A549 (cell line): ENCODE measurements around the gene RUSC1. TPM values are rescaled to one million over a fixed set of nuclear protein-coding genes. Genes with fewer than 3 reads are reported as not detected.
A peak's percentile ranks its signal among the peaks of the same experiment; 100 is the strongest.

ENCODE experiments used
- ATAC-seq, 2 experiments: fragments of 200-7000 bp in 1 of 2; fragments of >200 bp in 1 of 2; cut with Nextera tagmentation in 1 of 2; cut with Tn5 transposase in 1 of 2; 3 replicates each; pipeline versions ENCODE4 v1.8.0 to v1.9.1; 2018 to 2020; ENCODE audit warnings: mild to moderate bottlenecking in 1 of 2, moderate library complexity in 1 of 2
- CTCF ChIA-PET: fragments of 300-600 bp; sonication (Branson Sonifier 250); formaldehyde crosslinking; extraction: SDS; loops from one replicate; lab custom pipeline; 2021; ENCODE audit warnings: antibody characterized with exemption, inconsistent platforms; lab: Yijun Ruan, JAX
- POLR2A ChIA-PET: fragments of 350-600 bp; formaldehyde crosslinking; extraction: SDS; loops from one replicate; lab custom pipeline; 2021; ENCODE audit warnings: antibody characterized with exemption, inconsistent platforms; lab: Yijun Ruan, JAX
- DNase-seq, 2 experiments: peaks; one replicate each; pipeline versions ENCODE4 v3.0.0 to v3.0.0-alpha.2; 2011 to 2016; ENCODE audit warnings: low read depth in 1 of 2, low spot score in 1 of 2
- FAIRE-seq: peaks from 2 replicates; lab custom pipeline; 2011; peaks lifted over from hg19 to GRCh38; lab: Jason Lieb, UNC
- H3K27ac ChIP-seq, 2 experiments: fragments of >200 bp; sonication (Bioruptor Twin); formaldehyde crosslinking; 3 replicates each; pipeline ENCODE4 v1.5.1; 2016 to 2017
- H3K4me1 ChIP-seq: fragments of >200 bp; sonication (Bioruptor Twin); formaldehyde crosslinking; 3 replicates; pipeline ENCODE4 v1.6.1; 2016
- H3K4me2 ChIP-seq: fragments of >200 bp; sonication (Bioruptor Twin); formaldehyde crosslinking; 3 replicates; pipeline ENCODE4 v1.6.1; 2016
- H3K4me3 ChIP-seq: fragments of >200 bp; sonication (Bioruptor Twin); formaldehyde crosslinking; 3 replicates; pipeline ENCODE4 v1.5.1; 2016
- H3K9me3 ChIP-seq: fragments of >200 bp; sonication (Bioruptor Twin); formaldehyde crosslinking; 3 replicates; pipeline ENCODE4 v1.6.1; 2016
- CHD4 ChIP-seq: fragments of 200-600 bp; sonication (generic); IDR thresholded peaks from 2 replicates; pipeline ENCODE4 v1.6.1; 2016; ENCODE audit warnings: antibody characterized with exemption, mild to moderate bottlenecking, borderline replicate concordance
- CTCF ChIP-seq: fragments of >200 bp; sonication (Bioruptor Twin); formaldehyde crosslinking; IDR thresholded peaks from 3 replicates; pipeline ENCODE4 v1.5.1; 2016
- EHF ChIP-seq: fragments of 250-450 bp; sonication (Bioruptor Pico); IDR thresholded peaks from 2 replicates; pipeline ENCODE4 v1.5.0; 2020; ENCODE audit warnings: mild to moderate bottlenecking
- FOXS1 ChIP-seq: fragments of 250-450 bp; sonication (Bioruptor Pico); IDR thresholded peaks from 2 replicates; pipeline ENCODE4 v1.5.0; 2020; ENCODE audit warnings: mild to moderate bottlenecking, moderate library complexity
- GATA3 ChIP-seq: IDR thresholded peaks from 2 replicates; pipeline ENCODE4 v1.6.1; 2012; ENCODE audit warnings: borderline replicate concordance
- HES2 ChIP-seq: fragments of >200 bp; sonication (Bioruptor Twin); formaldehyde crosslinking; IDR thresholded peaks from 2 replicates; pipeline ENCODE4 v1.6.1; 2016
- HEYL ChIP-seq: fragments of 250-450 bp; sonication (Bioruptor Pico); IDR thresholded peaks from 2 replicates; pipeline ENCODE4 v1.8.0; 2021; ENCODE audit warnings: mild to moderate bottlenecking, moderate library complexity
- HOXB5 ChIP-seq: fragments of 250-450 bp; sonication (Bioruptor Pico); IDR thresholded peaks from 2 replicates; pipeline ENCODE4 v1.5.0; 2020; ENCODE audit warnings: mild to moderate bottlenecking, moderate library complexity
- JUNB ChIP-seq: fragments of >200 bp; sonication (Bioruptor Twin); formaldehyde crosslinking; IDR thresholded peaks from 2 replicates; pipeline ENCODE4 v1.6.1; 2016
- KDM5A ChIP-seq: fragments of 200-600 bp; sonication (generic); IDR thresholded peaks from 2 replicates; pipeline ENCODE4 v1.6.1; 2016; ENCODE audit warnings: antibody characterized with exemption, mild to moderate bottlenecking
- NR3C1 ChIP-seq: fragments of >200 bp; sonication (Bioruptor Twin); formaldehyde crosslinking; IDR thresholded peaks from 3 replicates; pipeline ENCODE4 v1.6.1; 2017
- PBX3 ChIP-seq: IDR thresholded peaks from 2 replicates; pipeline ENCODE4 v1.6.1; 2012
- RFX5 ChIP-seq: fragments of 450-650 bp; IDR thresholded peaks from 2 replicates; pipeline ENCODE4 v1.7.1; 2014; ENCODE audit warnings: antibody characterized with exemption, mild to moderate bottlenecking, moderate library complexity
- TP53 ChIP-seq: fragments of 250-450 bp; sonication (Bioruptor Pico); IDR thresholded peaks from 2 replicates; pipeline ENCODE4 v1.5.0; 2021; ENCODE audit warnings: mild to moderate bottlenecking, moderate library complexity
- WGBS: methylation state at CpG from one replicate; pipeline ENCODE4 v1.1.6; 2017; ENCODE audit errors: missing lambda C conversion rate; 5-methylcytosine and 5-hydroxymethylcytosine counted together
- polyA minus RNA-seq: library from RNA; depleted of rRNA, polyadenylated mRNA; stranded (reverse); fragments of >200 nt; gene quantifications from 2 replicates; pipeline ENCODE4 v1.2.3, GENCODE V29; 2011; rRNA and poly(A)+ RNA removed
- polyA plus RNA-seq, 4 experiments: library from polyadenylated mRNA; depleted of rRNA in 3 of 4; stranded (reverse); fragments of >200 nt; fragmentation: RNase III in 1 of 4; extraction: RNeasy Plus Mini Kit Qiagen cat#74134 plus additional on column Dnase treatment in 1 of 4; gene quantifications; 2 replicates in 3 of 4; 3 replicates in 1 of 4; pipeline ENCODE4 v1.2.3, GENCODE V29; 2011 to 2017
- TF ChIP-seq, protein P1 (sequence below): fragments of 200-600 bp; sonication (generic); IDR thresholded peaks from 2 replicates; pipeline ENCODE4 v1.6.1; 2016; ENCODE audit warnings: antibody characterized with exemption, mild to moderate bottlenecking, moderate library complexity

RUSC1 gene
- polyA plus RNA-seq (2011; rRNA removed) (27.8 and 29.1 TPM in 2 replicates), polyA plus RNA-seq (2017; fragmentation: RNase III; extraction: RNeasy Plus Mini Kit Qiagen cat#74134 plus additional on column Dnase treatment) (27.5 to 32.2 TPM (median 30.9 TPM) in 3 replicates), polyA minus RNA-seq (17.2 and 19.7 TPM in 2 replicates)
- polyA plus RNA-seq (2012; cell fraction: cytosol; rRNA removed) = 49.7 and 73.5 TPM in 2 replicates
- polyA plus RNA-seq (2012; cell fraction: nucleus; rRNA removed) = 120 and 139 TPM in 2 replicates

DNA sequence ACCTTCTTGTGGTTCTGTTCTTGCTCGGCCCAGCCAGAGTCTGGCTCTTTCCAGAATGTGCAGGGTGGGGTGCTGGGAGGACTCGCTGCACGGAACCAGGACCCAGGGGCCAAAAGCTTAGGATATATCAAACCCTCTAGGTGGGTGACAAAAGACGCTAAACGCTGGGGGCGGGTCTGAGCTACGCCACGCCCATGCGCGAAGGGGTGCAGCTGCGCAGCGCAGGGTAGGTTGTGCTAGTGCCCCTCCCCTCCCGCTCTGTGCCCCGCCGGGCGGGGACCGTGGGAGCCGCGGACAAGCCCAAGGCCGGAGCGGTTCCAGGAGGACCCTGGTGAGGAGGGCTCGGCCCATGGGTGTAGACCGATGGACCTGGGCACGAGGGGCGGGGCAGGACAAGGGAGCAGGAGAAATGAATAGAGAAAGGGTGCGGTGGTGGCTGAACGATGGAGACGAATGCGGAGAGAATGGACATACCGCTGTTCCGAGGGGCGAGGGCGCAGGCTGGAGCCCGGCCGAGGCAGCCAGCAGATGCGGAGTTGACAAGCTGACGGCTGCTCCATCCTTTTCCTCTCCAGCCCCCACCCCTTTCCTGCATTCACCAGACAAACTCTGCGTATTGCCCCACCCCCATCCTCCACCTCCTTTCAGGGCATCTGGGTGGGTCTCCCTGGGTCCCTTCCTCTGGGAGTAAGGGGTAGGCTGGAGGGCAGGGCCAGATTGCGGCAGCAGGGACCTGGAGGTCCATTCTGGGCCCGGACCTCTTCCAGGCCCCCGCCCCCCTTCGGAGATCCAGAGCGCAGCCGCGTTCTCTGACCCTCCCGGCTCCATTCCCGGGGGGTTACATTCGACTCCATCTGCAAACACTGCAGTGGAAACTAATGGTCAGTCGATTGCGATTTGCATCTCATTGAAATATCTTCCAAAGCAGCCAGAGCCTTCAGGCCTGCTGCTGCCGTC lies at the start of gene RUSC1:
Gene RUSC1, plus strand, starts transcription at position 234 of the 957 bp plus-strand sequence. CDS start 880 bp downstream, outside the sequence.
- POLR2A ChIA-PET = interaction anchor here (0.6 to 1.4 kb wide), 2 partner anchors 48 to 1374 kb away, joined by 3 to 4 read pairs; partner anchors contain the start of genes CLK2 and DENND4B
- 0 out of 2 replicates have a peak, but pooled peaks have one; percentile 17 for TF ChIP-seq PBX3
- TF ChIP-seq HOXB5 (CRISPR knock-in tag) = no peak
- Histone ChIP-seq H3K4me3 (no peak within 1 kb of the TSS), H3K4me1 (peaks cover 17% of the 10 kb centered on the region), H3K27ac (no peak within 1 kb of the TSS; a peak in 1 of 6 replicates), H3K9me3 (no peaks in the 10 kb centered on the region), H3K4me2 (0 out of 3 replicates have a peak within 1 kb of the TSS, but pooled peaks have one; percentile 80)
- ATAC-seq (no peak), FAIRE-seq (no peak), DNase-seq (no peak)
- CTCF ChIA-PET = interaction anchor here (1.6 to 7.7 kb wide), 7 partner anchors 9 to 183 kb away, joined by 4 to 149 read pairs (median 37); partner anchors contain the start of genes FDPS and PKLR
- WGBS = 93% methylated on average over 51 of the region's 51 CpGs

DNA sequence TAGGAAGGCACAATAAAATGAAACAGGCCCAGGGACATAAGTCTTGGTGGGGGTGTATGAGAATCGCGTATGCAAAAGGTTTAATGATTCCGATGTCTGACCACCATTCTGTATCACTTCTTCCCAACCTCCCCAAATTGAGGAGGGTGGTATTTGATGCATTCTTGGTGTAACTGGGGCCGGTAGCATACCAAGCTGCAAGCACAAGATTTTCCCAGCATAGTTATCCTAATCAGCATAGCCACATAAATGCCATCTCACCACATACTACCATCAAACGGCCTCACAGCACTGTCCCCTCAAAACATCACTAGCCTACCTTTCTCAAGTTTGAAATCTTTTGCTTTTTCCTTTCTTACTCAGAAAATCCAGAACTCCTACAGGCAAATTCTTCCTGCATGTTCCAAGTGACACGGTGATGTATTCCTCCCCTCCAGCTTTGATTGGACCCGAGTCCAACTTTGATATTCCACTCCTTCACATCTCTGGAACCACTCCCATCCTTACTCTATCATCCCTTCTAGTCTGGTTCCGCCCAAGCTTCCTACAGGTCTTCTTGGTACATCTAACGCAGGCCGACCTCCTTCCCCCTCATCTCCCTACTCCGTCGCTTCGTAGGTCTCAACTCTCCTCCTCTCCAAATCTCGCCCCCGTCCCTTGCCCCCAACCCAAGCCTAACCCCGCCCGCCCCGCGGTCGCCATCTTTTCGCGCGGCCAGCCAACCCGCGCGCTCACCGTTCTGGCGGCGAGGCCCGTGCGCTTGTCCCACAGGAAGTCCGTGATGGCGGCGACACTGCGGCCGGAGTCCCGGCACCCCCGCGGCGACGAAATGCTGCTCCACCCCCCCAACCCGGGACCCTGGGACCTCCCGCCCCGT lies 48.0 kb upstream of the RUSC1 start:
- POLR2A ChIA-PET = interaction anchor here (0.6 to 2.3 kb wide), 14 partner anchors 9 to 290 kb away, joined by 3 to 25 read pairs (median 4); partner anchors contain the start of genes ASH1L and SCAMP3
- TF ChIP-seq FOXS1 (CRISPR knock-in tag) (no peak), HOXB5 (CRISPR knock-in tag) (0 out of 2 replicates have a peak, but pooled peaks have one; percentile 45), HES2 (no peak), KDM5A (no peak)
- CTCF ChIA-PET = interaction anchor here (0.8 to 16.5 kb wide), 8 partner anchors 16 to 55 kb away, joined by 3 to 326 read pairs (median 4); no protein-coding TSS in a partner anchor
- 12% methylated on average over 14 of the region's 44 CpGs for WGBS
- DNase-seq (peak; percentile 72 to 77), ATAC-seq (peak; percentile 62 to 77), FAIRE-seq (no peak)
- Histone ChIP-seq H3K4me2 (peak overlapping the region; percentile 81), H3K4me1 (peaks cover 12% of the 10 kb centered on the region; the same call in 2 of the 3 replicates), H3K9me3 (no peaks in the 10 kb centered on the region), H3K27ac (peak overlapping the region; percentile 90 to 98), H3K4me3 (peak overlapping the region; percentile 62)

DNA sequence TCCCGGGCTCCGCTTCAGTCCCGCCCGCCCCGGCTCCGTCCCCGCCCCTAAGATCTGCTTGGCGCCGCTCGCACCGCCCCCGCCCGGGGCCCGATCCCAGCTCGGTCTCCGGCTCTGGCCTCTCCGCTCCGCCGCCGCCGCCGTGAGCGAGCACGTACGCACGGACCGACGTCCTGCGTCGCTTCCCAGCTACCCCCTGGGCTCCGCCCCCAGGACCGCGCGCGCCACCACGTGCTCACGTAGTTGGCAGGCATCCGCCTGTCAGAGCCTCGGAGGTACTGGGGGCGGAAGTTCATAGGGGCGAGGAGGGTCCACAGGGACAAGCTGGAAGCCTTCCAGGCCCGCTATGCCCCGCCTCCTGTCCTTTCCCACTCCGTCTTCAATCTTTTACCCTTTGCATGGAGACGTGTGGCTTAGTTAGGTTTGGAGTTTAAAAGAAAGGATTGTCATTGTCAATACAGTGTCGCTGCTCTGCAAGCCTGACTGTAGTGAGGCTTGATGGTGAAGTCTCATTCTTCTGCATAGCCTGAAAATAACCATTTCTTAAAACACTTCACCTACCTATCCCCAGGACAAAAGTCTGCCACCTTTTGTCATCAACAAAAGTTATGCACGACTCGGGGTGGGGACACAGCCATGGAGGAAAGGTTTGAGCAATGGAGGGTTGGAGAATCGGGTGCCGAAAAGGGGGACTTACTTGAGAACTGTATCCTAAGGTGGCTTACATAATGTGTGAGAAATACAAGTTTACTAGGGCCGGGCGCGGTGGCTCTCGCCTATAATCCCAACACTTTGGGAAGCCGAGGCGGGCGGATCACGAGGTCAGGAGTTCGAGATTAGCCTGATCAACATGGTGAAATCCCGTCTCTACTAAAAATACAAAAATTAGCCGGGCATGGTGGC lies 47.1 kb upstream of the RUSC1 start, which contains the start of gene CLK2:
Gene CLK2, minus strand, starts transcription at position 162 of the 903 bp plus-strand sequence. CDS start 2,527 bp downstream, outside the sequence.
- DNase-seq (peak; percentile 96), FAIRE-seq (no peak), ATAC-seq (peak; percentile 81 to 90)
- WGBS = 37% methylated on average over 38 of the region's 61 CpGs
- POLR2A ChIA-PET = interaction anchor here (0.6 to 2.3 kb wide), 13 partner anchors 8 to 289 kb away, joined by 3 to 25 read pairs (median 5); partner anchors contain the start of genes ASH1L and SCAMP3
- Histone ChIP-seq H3K4me1 (peaks cover 15% of the 10 kb centered on the region; the same call in 2 of the 3 replicates), H3K4me2 (peak within 1 kb of the TSS; percentile 93), H3K27ac (peak within 1 kb of the TSS; percentile 90 to 98), H3K4me3 (peak within 1 kb of the TSS; percentile 62), H3K9me3 (no peaks in the 10 kb centered on the region)
- CTCF ChIA-PET = interaction anchor here (0.7 to 16.5 kb wide), 7 partner anchors 15 to 227 kb away, joined by 3 to 326 read pairs (median 3); no protein-coding TSS in a partner anchor
- TF ChIP-seq PBX3 (no peak), EHF (CRISPR knock-in tag) (no peak), NR3C1 (no peak), JUNB (no peak), TP53 (CRISPR knock-in tag) (peak; percentile 53; the same call in 1 of the 2 replicates), CHD4 (no peak), RFX5 (no peak), HEYL (no peak), CTCF (no peak), GATA3 (no peak)
- TF ChIP-seq, protein P1, sequence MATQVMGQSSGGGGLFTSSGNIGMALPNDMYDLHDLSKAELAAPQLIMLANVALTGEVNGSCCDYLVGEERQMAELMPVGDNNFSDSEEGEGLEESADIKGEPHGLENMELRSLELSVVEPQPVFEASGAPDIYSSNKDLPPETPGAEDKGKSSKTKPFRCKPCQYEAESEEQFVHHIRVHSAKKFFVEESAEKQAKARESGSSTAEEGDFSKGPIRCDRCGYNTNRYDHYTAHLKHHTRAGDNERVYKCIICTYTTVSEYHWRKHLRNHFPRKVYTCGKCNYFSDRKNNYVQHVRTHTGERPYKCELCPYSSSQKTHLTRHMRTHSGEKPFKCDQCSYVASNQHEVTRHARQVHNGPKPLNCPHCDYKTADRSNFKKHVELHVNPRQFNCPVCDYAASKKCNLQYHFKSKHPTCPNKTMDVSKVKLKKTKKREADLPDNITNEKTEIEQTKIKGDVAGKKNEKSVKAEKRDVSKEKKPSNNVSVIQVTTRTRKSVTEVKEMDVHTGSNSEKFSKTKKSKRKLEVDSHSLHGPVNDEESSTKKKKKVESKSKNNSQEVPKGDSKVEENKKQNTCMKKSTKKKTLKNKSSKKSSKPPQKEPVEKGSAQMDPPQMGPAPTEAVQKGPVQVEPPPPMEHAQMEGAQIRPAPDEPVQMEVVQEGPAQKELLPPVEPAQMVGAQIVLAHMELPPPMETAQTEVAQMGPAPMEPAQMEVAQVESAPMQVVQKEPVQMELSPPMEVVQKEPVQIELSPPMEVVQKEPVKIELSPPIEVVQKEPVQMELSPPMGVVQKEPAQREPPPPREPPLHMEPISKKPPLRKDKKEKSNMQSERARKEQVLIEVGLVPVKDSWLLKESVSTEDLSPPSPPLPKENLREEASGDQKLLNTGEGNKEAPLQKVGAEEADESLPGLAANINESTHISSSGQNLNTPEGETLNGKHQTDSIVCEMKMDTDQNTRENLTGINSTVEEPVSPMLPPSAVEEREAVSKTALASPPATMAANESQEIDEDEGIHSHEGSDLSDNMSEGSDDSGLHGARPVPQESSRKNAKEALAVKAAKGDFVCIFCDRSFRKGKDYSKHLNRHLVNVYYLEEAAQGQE = no peak
